HepG2 (cell line): ENCODE data around the gene CCT3. TPM values are rescaled to one million over a fixed set of nuclear protein-coding genes. Genes with fewer than 3 reads are reported as not detected.

Source experiments
- BCL6 ChIP-seq: IDR thresholded peaks from 2 replicates; pipeline ENCODE4 v1.6.1; 2016; ENCODE audit warnings: missing genetic modification reagents, missing compliant biosample characterization
- BORCS8-MEF2B ChIP-seq: sonication (generic); formaldehyde crosslinking; IDR thresholded peaks from 2 replicates; pipeline ENCODE4 v1.8.0; 2022; ENCODE audit warnings: mild to moderate bottlenecking, missing genetic modification reagents
- CENPX ChIP-seq: sonication (generic); formaldehyde crosslinking; IDR thresholded peaks from 2 replicates; pipeline ENCODE4 v1.9.0; 2021; ENCODE audit warnings: mild to moderate bottlenecking, missing genetic modification reagents, moderate library complexity
- ETV5 ChIP-seq: IDR thresholded peaks from 2 replicates; pipeline ENCODE4 v1.6.1; 2018; ENCODE audit warnings: missing biosample characterization, missing genetic modification reagents, inconsistent platforms, borderline replicate concordance
- NCOA2 ChIP-seq: sonication (generic); formaldehyde crosslinking; IDR thresholded peaks from 2 replicates; pipeline ENCODE4 v1.8.0; 2022; ENCODE audit warnings: inconsistent platforms
- NFE2 ChIP-seq: sonication (generic); formaldehyde crosslinking; IDR thresholded peaks from 2 replicates; pipeline ENCODE4 v1.4.0; 2020; ENCODE audit warnings: missing genetic modification reagents
- RBAK ChIP-seq: sonication (generic); formaldehyde crosslinking; IDR thresholded peaks from 2 replicates; pipeline ENCODE4 v1.5.1; 2020; ENCODE audit warnings: mild to moderate bottlenecking, missing genetic modification reagents
- SMAD3 ChIP-seq: sonication (generic); formaldehyde crosslinking; IDR thresholded peaks from 2 replicates; pipeline ENCODE4 v1.4.0; 2020; ENCODE audit warnings: missing genetic modification reagents
- SP5 ChIP-seq: IDR thresholded peaks from 2 replicates; pipeline ENCODE4 v1.6.1; 2016; ENCODE audit warnings: low read depth, borderline replicate concordance
- SUZ12 ChIP-seq: fragments of 150-350 bp; IDR thresholded peaks from 2 replicates; pipeline ENCODE4 v1.6.1; 2014; ENCODE audit warnings: low read depth, low read length
- TCF12 ChIP-seq, 2 experiments: fragments of 450-650 bp in 1 of 2; sonication (generic) in 1 of 2; formaldehyde crosslinking in 1 of 2; IDR thresholded peaks; 2 replicates each; pipeline versions ENCODE4 v1.6.1 to v1.8.0; 2017 to 2022; ENCODE audit warnings: antibody characterized with exemption in 1 of 2, mild to moderate bottlenecking in 1 of 2, missing genetic modification reagents in 1 of 2, moderate library complexity in 1 of 2
- TP53 ChIP-seq: sonication (generic); formaldehyde crosslinking; conservative IDR thresholded peaks from 2 replicates; pipeline ENCODE4 v1.4.0; 2020; ENCODE audit warnings: missing genetic modification reagents
- ZNF335 ChIP-seq: sonication (generic); formaldehyde crosslinking; IDR thresholded peaks from 2 replicates; pipeline ENCODE4 v1.4.0; 2020; ENCODE audit warnings: missing genetic modification reagents
- ZNF430 ChIP-seq: sonication (generic); formaldehyde crosslinking; IDR thresholded peaks from 2 replicates; pipeline ENCODE4 v1.9.0; 2021; ENCODE audit warnings: mild to moderate bottlenecking, missing genetic modification reagents
- ZNF570 ChIP-seq: sonication (generic); formaldehyde crosslinking; IDR thresholded peaks from 2 replicates; pipeline ENCODE4 v1.4.0; 2020; ENCODE audit warnings: mild to moderate bottlenecking, missing genetic modification reagents, borderline replicate concordance
- ZNF83 ChIP-seq: sonication (generic); formaldehyde crosslinking; IDR thresholded peaks from 2 replicates; pipeline ENCODE4 v1.4.0; 2020; ENCODE audit warnings: missing genetic modification reagents, mild to moderate bottlenecking, borderline replicate concordance
- ZSCAN29 ChIP-seq: sonication (generic); formaldehyde crosslinking; conservative IDR thresholded peaks from 2 replicates; pipeline ENCODE4 v1.4.0; 2020; ENCODE audit warnings: mild to moderate bottlenecking, missing genetic modification reagents
- polyA plus RNA-seq, 8 experiments: library from polyadenylated mRNA; depleted of rRNA in 3 of 8; stranded (reverse) in 7 of 8; unstranded in 1 of 8; fragments of >200 nt; fragmentation: Illumina TruSeq in 4 of 8; extraction: Trizol in 4 of 8; gene quantifications; 2 replicates each; pipeline versions ENCODE4 v1.2.1 to v1.2.3, GENCODE V29; 2011 to 2016; ENCODE audit warnings: low read depth in 4 of 8, missing spikeins in 1 of 8, mixed read lengths in 1 of 8; ENCODE audit not compliant: insufficient read depth in 1 of 8
- total RNA-seq, 5 experiments: library from RNA; depleted of rRNA; stranded (reverse); fragments of >200 nt; fragmentation: Illumina TruSeq; extraction: Trizol; gene quantifications; 2 replicates each; pipeline ENCODE4 v1.2.3, GENCODE V29; 2016; ENCODE audit warnings: low read depth in 1 of 5
- TF ChIP-seq, protein P1 (sequence below): sonication (generic); formaldehyde crosslinking; conservative IDR thresholded peaks from 2 replicates; pipeline ENCODE4 v1.8.0; 2022; ENCODE audit warnings: mild to moderate bottlenecking, moderate library complexity, missing genetic modification reagents
- TF ChIP-seq, protein P2 (sequence below): sonication (generic); formaldehyde crosslinking; IDR thresholded peaks from 2 replicates; pipeline ENCODE4 v1.5.0; 2020; ENCODE audit warnings: mild to moderate bottlenecking, missing genetic modification reagents
- TF ChIP-seq, protein P3 (sequence below): sonication (generic); formaldehyde crosslinking; IDR thresholded peaks from 2 replicates; pipeline ENCODE4 v1.9.0; 2021; ENCODE audit warnings: missing genetic modification reagents, borderline replicate concordance
- TF ChIP-seq, protein P4 (sequence below): sonication (generic); formaldehyde crosslinking; IDR thresholded peaks from 2 replicates; pipeline ENCODE4 v1.4.0; 2020; ENCODE audit warnings: missing genetic modification reagents
- TF ChIP-seq, protein P5 (sequence below): sonication (generic); formaldehyde crosslinking; IDR thresholded peaks from 2 replicates; pipeline ENCODE4 v1.5.0; 2020; ENCODE audit warnings: missing genetic modification reagents

The CCT3 gene
- total and polyA plus RNA-seq, 2 of the 13 experiments (the other 11 are each of a cell fraction or from before 2014, with no cell fraction given) = 319 to 615 TPM

DNA sequence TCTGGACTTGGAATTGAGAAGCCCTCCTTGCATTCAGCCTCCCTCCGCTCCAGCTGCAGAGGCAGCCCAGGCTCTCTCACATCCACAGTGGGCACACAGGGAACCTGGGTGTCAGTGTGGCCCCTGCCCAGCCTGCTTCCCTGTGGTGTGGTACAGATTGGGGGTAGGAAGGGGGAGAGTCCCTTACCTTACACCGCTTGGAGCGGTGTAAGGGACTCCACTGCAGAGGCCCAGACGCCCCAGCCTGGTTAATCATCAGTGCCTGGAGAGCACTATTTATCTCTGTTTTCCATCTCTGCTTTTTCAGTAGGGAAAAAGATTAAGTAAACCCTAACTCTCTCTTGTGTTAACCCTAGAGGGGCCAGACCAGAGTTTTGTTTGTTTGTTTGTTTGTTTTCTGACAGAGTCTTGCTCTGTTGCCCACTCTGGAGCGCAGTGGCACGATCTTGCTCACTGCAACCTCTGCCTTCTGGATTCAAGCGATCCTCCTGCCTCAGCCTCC lies 30.1 kb upstream of the CCT3 start (continued):
- TF ChIP-seq SP5 = no peak
- no peak for TF ChIP-seq ZNF570 (CRISPR knock-in tag)
- no peak for TF ChIP-seq NFE2 (CRISPR knock-in tag)
- no peak for TF ChIP-seq CENPX
- TF ChIP-seq, protein P1, sequence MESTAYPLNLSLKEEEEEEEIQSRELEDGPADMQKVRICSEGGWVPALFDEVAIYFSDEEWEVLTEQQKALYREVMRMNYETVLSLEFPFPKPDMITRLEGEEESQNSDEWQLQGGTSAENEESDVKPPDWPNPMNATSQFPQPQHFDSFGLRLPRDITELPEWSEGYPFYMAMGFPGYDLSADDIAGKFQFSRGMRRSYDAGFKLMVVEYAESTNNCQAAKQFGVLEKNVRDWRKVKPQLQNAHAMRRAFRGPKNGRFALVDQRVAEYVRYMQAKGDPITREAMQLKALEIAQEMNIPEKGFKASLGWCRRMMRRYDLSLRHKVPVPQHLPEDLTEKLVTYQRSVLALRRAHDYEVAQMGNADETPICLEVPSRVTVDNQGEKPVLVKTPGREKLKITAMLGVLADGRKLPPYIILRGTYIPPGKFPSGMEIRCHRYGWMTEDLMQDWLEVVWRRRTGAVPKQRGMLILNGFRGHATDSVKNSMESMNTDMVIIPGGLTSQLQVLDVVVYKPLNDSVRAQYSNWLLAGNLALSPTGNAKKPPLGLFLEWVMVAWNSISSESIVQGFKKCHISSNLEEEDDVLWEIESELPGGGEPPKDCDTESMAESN (CRISPR knock-in tag) = 0 out of 2 replicates have a peak, but pooled peaks have one; percentile 15
- no peak for TF ChIP-seq SMAD3
- no peak for TF ChIP-seq ZNF83 (CRISPR knock-in tag)
- TF ChIP-seq, protein P2, sequence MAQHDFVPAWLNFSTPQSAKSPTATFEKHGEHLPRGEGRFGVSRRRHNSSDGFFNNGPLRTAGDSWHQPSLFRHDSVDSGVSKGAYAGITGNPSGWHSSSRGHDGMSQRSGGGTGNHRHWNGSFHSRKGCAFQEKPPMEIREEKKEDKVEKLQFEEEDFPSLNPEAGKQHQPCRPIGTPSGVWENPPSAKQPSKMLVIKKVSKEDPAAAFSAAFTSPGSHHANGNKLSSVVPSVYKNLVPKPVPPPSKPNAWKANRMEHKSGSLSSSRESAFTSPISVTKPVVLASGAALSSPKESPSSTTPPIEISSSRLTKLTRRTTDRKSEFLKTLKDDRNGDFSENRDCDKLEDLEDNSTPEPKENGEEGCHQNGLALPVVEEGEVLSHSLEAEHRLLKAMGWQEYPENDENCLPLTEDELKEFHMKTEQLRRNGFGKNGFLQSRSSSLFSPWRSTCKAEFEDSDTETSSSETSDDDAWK = no peak
- TF ChIP-seq, protein P3, sequence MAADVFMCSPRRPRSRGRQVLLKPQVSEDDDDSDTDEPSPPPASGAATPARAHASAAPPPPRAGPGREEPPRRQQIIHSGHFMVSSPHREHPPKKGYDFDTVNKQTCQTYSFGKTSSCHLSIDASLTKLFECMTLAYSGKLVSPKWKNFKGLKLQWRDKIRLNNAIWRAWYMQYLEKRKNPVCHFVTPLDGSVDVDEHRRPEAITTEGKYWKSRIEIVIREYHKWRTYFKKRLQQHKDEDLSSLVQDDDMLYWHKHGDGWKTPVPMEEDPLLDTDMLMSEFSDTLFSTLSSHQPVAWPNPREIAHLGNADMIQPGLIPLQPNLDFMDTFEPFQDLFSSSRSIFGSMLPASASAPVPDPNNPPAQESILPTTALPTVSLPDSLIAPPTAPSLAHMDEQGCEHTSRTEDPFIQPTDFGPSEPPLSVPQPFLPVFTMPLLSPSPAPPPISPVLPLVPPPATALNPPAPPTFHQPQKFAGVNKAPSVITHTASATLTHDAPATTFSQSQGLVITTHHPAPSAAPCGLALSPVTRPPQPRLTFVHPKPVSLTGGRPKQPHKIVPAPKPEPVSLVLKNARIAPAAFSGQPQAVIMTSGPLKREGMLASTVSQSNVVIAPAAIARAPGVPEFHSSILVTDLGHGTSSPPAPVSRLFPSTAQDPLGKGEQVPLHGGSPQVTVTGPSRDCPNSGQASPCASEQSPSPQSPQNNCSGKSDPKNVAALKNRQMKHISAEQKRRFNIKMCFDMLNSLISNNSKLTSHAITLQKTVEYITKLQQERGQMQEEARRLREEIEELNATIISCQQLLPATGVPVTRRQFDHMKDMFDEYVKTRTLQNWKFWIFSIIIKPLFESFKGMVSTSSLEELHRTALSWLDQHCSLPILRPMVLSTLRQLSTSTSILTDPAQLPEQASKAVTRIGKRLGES (CRISPR knock-in tag) = no peak
- TF ChIP-seq, protein P4, sequence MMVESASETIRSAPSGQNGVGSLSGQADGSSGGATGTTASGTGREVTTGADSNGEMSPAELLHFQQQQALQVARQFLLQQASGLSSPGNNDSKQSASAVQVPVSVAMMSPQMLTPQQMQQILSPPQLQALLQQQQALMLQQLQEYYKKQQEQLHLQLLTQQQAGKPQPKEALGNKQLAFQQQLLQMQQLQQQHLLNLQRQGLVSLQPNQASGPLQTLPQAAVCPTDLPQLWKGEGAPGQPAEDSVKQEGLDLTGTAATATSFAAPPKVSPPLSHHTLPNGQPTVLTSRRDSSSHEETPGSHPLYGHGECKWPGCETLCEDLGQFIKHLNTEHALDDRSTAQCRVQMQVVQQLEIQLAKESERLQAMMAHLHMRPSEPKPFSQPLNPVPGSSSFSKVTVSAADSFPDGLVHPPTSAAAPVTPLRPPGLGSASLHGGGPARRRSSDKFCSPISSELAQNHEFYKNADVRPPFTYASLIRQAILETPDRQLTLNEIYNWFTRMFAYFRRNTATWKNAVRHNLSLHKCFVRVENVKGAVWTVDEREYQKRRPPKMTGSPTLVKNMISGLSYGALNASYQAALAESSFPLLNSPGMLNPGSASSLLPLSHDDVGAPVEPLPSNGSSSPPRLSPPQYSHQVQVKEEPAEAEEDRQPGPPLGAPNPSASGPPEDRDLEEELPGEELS (CRISPR knock-in tag) = peak; percentile 72; the same call in 1 of the 2 replicates
- no peak for TF ChIP-seq SUZ12
- TF ChIP-seq TCF12 (IDR thresholded peaks at IDR 0.05) = no peak
- no peak for TF ChIP-seq TCF12 (CRISPR knock-in tag; IDR thresholded peaks at IDR 0.05)
- TF ChIP-seq BORCS8-MEF2B (CRISPR knock-in tag) = no peak; the same call in 1 of the 2 replicates
- peak; percentile 59 for TF ChIP-seq NCOA2 (CRISPR knock-in tag)
- TF ChIP-seq TP53 (CRISPR knock-in tag) = no peak
- TF ChIP-seq RBAK (CRISPR knock-in tag) = no peak
- TF ChIP-seq ETV5 (CRISPR knock-in tag) = no peak
- no peak for TF ChIP-seq ZSCAN29 (CRISPR knock-in tag)
- TF ChIP-seq, protein P5, sequence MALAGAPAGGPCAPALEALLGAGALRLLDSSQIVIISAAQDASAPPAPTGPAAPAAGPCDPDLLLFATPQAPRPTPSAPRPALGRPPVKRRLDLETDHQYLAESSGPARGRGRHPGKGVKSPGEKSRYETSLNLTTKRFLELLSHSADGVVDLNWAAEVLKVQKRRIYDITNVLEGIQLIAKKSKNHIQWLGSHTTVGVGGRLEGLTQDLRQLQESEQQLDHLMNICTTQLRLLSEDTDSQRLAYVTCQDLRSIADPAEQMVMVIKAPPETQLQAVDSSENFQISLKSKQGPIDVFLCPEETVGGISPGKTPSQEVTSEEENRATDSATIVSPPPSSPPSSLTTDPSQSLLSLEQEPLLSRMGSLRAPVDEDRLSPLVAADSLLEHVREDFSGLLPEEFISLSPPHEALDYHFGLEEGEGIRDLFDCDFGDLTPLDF = no peak
- TF ChIP-seq ZNF430 (CRISPR knock-in tag) = no peak; the same call in 1 of the 2 replicates
- peak; percentile 88 for TF ChIP-seq BCL6 (CRISPR knock-in tag)
- TF ChIP-seq ZNF335 (CRISPR knock-in tag) = no peak
